ENCODE results near the gene NSG2.

GRCh38 chr5:174044466-174045254 lies 846 bp upstream of the NSG2 start:
- no peak for TF ChIP-seq CTCF (IDR thresholded peaks at IDR 0.05)
- no peak for TF ChIP-seq POLR2AphosphoS5 (IDR thresholded peaks at IDR 0.05)
- TF ChIP-seq POLR2A (IDR thresholded peaks at IDR 0.05; ENCODE audit: low read depth) = no peak

Data from esophagus muscularis mucosa (tissue), 3 donors.